ENCODE measurements around the gene CHAC1.

Gene CHAC1

DNA sequence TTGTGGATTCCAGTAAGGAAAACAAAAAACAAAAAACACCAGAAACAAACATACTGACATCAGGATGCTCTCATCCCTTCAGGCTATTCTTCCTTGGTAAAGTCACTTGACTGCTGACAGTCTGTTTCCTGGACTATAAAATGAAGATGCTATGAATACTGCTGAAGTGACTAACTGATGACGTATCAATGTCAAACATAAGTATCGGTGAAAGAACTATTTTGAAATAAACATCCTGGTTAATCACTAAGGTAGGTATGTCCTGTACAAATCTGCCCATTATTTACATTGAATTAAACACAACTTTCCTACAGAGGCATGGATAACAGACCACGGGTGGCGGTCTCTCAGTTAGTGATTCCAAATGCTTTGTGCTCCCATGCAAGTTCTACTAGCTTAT lies 45.9 kb downstream of the CHAC1 start:
- Histone ChIP-seq H3K4me1 (ENCODE audit: low read depth, poor library complexity, severe bottlenecking) (no peaks in the 10 kb centered on the region), H3K4me2 (no peak overlapping the region), H4K20me1 (ENCODE audit: insufficient read depth) (no peaks in the 10 kb centered on the region), H3K27ac (no peak overlapping the region), H2AFZ (ENCODE audit: low read depth) (no peak overlapping the region), H3K36me3 (ENCODE audit: insufficient read depth) (no peaks in the 10 kb centered on the region), H3K9ac (no peak overlapping the region), H3K79me2 (ENCODE audit: insufficient read depth, low read depth) (no peaks in the 10 kb centered on the region), H3K27me3 (ENCODE audit: insufficient read depth, low read depth) (no peaks in the 10 kb centered on the region), H3K4me3 (IDR thresholded peaks at IDR 0.05; ENCODE audit: insufficient read depth, low read depth, low read length) (no peak overlapping the region)
- TF ChIP-seq CTCF (conservative IDR thresholded peaks at IDR 0.05; ENCODE audit: low read depth, low read length), result no peak

DNA sequence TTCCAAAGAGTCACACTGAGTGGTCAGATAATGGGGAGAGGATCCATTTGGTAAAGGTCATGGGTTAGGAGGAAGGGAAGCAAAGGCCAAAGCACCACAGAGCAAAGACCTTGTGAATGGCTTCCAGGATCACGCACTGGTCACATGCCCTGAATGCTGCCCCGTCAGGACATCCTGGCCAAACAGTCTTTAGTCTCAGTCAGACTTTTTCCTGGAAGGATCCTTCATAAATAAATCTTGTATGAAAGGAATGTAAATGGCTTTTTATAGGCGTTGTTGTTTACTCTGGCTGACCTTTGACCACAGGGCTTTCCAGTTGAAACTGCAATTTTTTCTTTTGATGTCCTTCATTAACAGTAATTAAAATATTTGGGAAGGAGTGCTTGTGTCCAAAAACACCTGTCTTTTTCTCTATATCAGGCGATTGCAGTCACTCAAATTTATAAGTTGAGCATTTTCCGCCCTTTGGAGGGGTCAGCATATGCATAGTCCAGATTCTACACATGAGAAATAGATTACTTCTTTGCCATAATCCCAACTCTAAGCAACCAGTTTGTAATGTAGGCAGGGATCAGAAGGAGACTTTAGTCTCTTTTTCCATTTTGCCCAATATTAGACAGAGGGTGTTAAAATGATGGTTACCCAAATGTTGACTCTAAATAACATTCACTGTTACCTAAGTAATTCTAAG lies 48.4 kb downstream of the CHAC1 start:
- H3K79me2 ChIP-seq (ENCODE audit: insufficient read depth, low read depth), result no peaks in the 10 kb centered on the region
- no peak overlapping the region for H3K27ac ChIP-seq
- H3K9ac ChIP-seq, result no peak overlapping the region
- no peaks in the 10 kb centered on the region for H3K36me3 ChIP-seq (ENCODE audit: insufficient read depth)
- H3K27me3 ChIP-seq (ENCODE audit: insufficient read depth, low read depth), result no peaks in the 10 kb centered on the region
- H2AFZ ChIP-seq (ENCODE audit: low read depth), result no peak overlapping the region
- no peaks in the 10 kb centered on the region for H4K20me1 ChIP-seq (ENCODE audit: insufficient read depth)
- no peak for TF ChIP-seq CTCF (conservative IDR thresholded peaks at IDR 0.05; ENCODE audit: low read depth, low read length)
- H3K4me2 ChIP-seq, result no peak overlapping the region
- peaks cover 11% of the 10 kb centered on the region for H3K4me1 ChIP-seq (ENCODE audit: low read depth, poor library complexity, severe bottlenecking)
- H3K4me3 ChIP-seq (IDR thresholded peaks at IDR 0.05; ENCODE audit: insufficient read depth, low read depth, low read length), result no peak overlapping the region

DNA sequence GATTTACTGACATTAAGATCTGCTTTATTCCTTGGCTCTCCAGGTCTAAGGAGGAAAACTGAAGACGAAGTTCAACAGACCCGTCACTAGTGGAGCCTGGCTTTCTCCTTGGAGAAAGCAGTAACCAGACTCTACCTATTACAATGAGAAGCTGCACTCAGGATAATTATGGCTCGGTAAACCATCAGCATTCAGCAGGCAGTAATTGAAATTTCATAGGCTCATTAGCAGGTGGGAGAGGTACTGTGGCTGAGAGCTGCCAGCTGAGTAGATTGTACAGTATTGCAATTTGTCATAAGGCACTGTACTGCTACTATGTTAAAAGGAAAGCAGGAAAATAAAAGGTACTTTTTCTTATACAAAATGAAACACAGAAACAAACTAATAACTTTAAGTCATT lies 51.2 kb downstream of the CHAC1 start:
- Histone ChIP-seq H2AFZ (ENCODE audit: low read depth) (no peak overlapping the region), H3K27me3 (ENCODE audit: insufficient read depth, low read depth) (no peaks in the 10 kb centered on the region), H3K9ac (no peak overlapping the region), H3K4me2 (no peak overlapping the region), H3K27ac (no peak overlapping the region), H3K36me3 (ENCODE audit: insufficient read depth) (no peaks in the 10 kb centered on the region), H3K4me1 (ENCODE audit: low read depth, poor library complexity, severe bottlenecking) (peaks cover 23% of the 10 kb centered on the region), H3K4me3 (IDR thresholded peaks at IDR 0.05; ENCODE audit: insufficient read depth, low read depth, low read length) (no peak overlapping the region), H3K79me2 (ENCODE audit: insufficient read depth, low read depth) (no peaks in the 10 kb centered on the region), H4K20me1 (ENCODE audit: insufficient read depth) (no peaks in the 10 kb centered on the region)
- TF ChIP-seq CTCF (conservative IDR thresholded peaks at IDR 0.05; ENCODE audit: low read depth, low read length), result no peak

All from KMS-11 (cell line).